ENCODE measurements around the gene CNTNAP4. TPM values are rescaled to one million over a fixed set of nuclear protein-coding genes. Genes with fewer than 3 reads are reported as not detected.

CNTNAP4 gene
- total and polyA plus RNA-seq, 2 of the 4 experiments (the other 2 are of a cell fraction) = not detected

DNA sequence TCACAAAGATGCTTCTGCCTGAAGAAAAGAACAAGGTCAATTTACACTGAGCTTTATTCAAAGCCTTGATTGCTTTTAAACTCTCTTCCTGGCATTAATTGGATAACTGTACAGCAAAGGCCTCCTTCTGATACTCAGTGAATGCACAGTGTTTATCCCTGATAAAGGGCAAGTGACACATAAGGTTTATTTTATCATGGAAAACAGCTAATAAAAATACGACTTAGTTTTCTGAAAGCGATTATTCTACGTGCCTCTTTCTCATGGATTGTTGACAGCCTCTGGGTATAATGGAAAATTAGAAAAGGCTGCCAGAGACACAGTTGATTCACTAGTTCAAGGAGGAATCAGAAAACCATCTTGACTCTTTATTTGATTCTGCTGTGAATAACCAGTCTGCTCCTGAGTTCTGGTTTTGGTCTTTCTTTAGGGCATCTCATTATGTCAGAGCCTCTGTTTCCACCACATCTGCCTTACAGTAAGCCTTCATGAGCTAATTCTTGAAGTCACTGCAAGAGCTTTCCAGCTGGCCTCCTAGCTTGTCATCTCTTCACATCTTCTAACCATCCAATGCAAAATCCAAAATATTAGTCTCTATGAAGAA is 212.9 kb downstream of the CNTNAP4 start:
- H3K14ac ChIP-seq (replicated peaks; ENCODE audit: low read depth, low read length) = no peak overlapping the region
- H3K4ac ChIP-seq (ENCODE audit: low read depth, low read length) = no peak overlapping the region
- ATAC-seq (ENCODE audit: low read depth) (no peak), DNase-seq (no peak)
- H3K4me1 ChIP-seq (ENCODE audit: control insufficient read depth, insufficient read depth, low read length) = no peaks in the 10 kb centered on the region
- no peak overlapping the region for H3K23ac ChIP-seq (ENCODE audit: low read depth, low read length)
- no peak overlapping the region for H3K27ac ChIP-seq (ENCODE audit: insufficient read depth, low read length)
- H3K36me3 ChIP-seq (ENCODE audit: control insufficient read depth, insufficient read depth, low read length) = no peaks in the 10 kb centered on the region
- no peak overlapping the region for H4K5ac ChIP-seq (ENCODE audit: low read depth, low read length)
- WGBS, 2 experiments (ENCODE audit: extremely low coverage in 2 of 2, insufficient read length in 1 of 2) = no CpG with 5 or more reads among the region's 3 CpGs
- BruUV-seq (replicated peaks) = no TSS peak
- ChIA-PET CTCF (interaction anchor here (0.6 kb wide), 1 partner anchor 14 kb away, joined by 3 read pairs; no protein-coding TSS in a partner anchor), POLR2A (ENCODE audit: unreplicated experiment) (no interaction called here)
- no peak overlapping the region for H3K4me3 ChIP-seq (ENCODE audit: insufficient read depth, low read depth, low read length)
- no peak overlapping the region for H3K18ac ChIP-seq (ENCODE audit: low read depth, low read length)
- no peaks in the 10 kb centered on the region for H3K9me3 ChIP-seq (ENCODE audit: control insufficient read depth, insufficient read depth, low read length)
- TF ChIP-seq NFE2L2 (IDR thresholded peaks at IDR 0.05; ENCODE audit: low read depth, low read length) (no peak), CEBPB (IDR thresholded peaks at IDR 0.05; ENCODE audit: low read depth, low read length) (no peak), RCOR1 (IDR thresholded peaks at IDR 0.05; ENCODE audit: insufficient replicate concordance, low read length) (no peak), SMC3 (IDR thresholded peaks at IDR 0.05; ENCODE audit: low read depth, low read length) (no peak), FOS (IDR thresholded peaks at IDR 0.05; ENCODE audit: low read depth, low read length) (no peak), MAFK (IDR thresholded peaks at IDR 0.05; ENCODE audit: low read depth, low read length) (no peak), MXI1 (IDR thresholded peaks at IDR 0.05; ENCODE audit: borderline replicate concordance, low read depth, low read length) (no peak), POLR2A (IDR thresholded peaks at IDR 0.05; ENCODE audit: low read depth, low read length) (no peak), MAZ (IDR thresholded peaks at IDR 0.05; ENCODE audit: borderline replicate concordance, low read depth, low read length) (no peak), RFX5 (IDR thresholded peaks at IDR 0.05; ENCODE audit: low read depth, low read length) (no peak), RAD21 (IDR thresholded peaks at IDR 0.05; ENCODE audit: low read length) (no peak), CHD1 (IDR thresholded peaks at IDR 0.05; ENCODE audit: low read depth, low read length) (no peak)
- TF ChIP-seq, protein P1, sequence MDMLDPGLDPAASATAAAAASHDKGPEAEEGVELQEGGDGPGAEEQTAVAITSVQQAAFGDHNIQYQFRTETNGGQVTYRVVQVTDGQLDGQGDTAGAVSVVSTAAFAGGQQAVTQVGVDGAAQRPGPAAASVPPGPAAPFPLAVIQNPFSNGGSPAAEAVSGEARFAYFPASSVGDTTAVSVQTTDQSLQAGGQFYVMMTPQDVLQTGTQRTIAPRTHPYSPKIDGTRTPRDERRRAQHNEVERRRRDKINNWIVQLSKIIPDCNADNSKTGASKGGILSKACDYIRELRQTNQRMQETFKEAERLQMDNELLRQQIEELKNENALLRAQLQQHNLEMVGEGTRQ (IDR thresholded peaks at IDR 0.05; ENCODE audit: low read depth, low read length) = no peak
- TF ChIP-seq, protein P2, sequence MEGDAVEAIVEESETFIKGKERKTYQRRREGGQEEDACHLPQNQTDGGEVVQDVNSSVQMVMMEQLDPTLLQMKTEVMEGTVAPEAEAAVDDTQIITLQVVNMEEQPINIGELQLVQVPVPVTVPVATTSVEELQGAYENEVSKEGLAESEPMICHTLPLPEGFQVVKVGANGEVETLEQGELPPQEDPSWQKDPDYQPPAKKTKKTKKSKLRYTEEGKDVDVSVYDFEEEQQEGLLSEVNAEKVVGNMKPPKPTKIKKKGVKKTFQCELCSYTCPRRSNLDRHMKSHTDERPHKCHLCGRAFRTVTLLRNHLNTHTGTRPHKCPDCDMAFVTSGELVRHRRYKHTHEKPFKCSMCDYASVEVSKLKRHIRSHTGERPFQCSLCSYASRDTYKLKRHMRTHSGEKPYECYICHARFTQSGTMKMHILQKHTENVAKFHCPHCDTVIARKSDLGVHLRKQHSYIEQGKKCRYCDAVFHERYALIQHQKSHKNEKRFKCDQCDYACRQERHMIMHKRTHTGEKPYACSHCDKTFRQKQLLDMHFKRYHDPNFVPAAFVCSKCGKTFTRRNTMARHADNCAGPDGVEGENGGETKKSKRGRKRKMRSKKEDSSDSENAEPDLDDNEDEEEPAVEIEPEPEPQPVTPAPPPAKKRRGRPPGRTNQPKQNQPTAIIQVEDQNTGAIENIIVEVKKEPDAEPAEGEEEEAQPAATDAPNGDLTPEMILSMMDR (conservative IDR thresholded peaks at IDR 0.05; ENCODE audit: low read depth, low read length) = no peak
- TF ChIP-seq, protein P3, sequence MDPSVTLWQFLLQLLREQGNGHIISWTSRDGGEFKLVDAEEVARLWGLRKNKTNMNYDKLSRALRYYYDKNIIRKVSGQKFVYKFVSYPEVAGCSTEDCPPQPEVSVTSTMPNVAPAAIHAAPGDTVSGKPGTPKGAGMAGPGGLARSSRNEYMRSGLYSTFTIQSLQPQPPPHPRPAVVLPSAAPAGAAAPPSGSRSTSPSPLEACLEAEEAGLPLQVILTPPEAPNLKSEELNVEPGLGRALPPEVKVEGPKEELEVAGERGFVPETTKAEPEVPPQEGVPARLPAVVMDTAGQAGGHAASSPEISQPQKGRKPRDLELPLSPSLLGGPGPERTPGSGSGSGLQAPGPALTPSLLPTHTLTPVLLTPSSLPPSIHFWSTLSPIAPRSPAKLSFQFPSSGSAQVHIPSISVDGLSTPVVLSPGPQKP (IDR thresholded peaks at IDR 0.05; ENCODE audit: borderline replicate concordance, low read depth, low read length) = no peak
- H3K9ac ChIP-seq (ENCODE audit: low read depth, low read length) = no peak overlapping the region
- H2BK120ac ChIP-seq (ENCODE audit: low read depth, low read length) = no peak overlapping the region
- H2BK5ac ChIP-seq (ENCODE audit: low read depth, low read length, poor library complexity, severe bottlenecking) = no peak overlapping the region
- no peak overlapping the region for H3K4me2 ChIP-seq (ENCODE audit: low read depth, low read length)
- no peak overlapping the region for H2AK9ac ChIP-seq (replicated peaks; ENCODE audit: low read depth, low read length, poor library complexity)
- no peaks in the 10 kb centered on the region for H3K27me3 ChIP-seq (ENCODE audit: control insufficient read depth, insufficient read depth, low read length)
- no peak overlapping the region for H2AFZ ChIP-seq (replicated peaks; ENCODE audit: low read length, poor library complexity)
- H3K56ac ChIP-seq (ENCODE audit: extremely low read depth, insufficient read depth, low read length) = no peak overlapping the region
- no peak overlapping the region for H2AK5ac ChIP-seq (ENCODE audit: low read depth, low read length)
- H3K79me1 ChIP-seq (ENCODE audit: low read depth in 1 of 2, low read length in 2 of 2) = no peaks in the 10 kb centered on the region
- no peak overlapping the region for H2BK20ac ChIP-seq (ENCODE audit: low read depth, low read length)
- H4K8ac ChIP-seq (ENCODE audit: low read depth in 2 of 2, low read length in 2 of 2) = no peak overlapping the region
- H4K91ac ChIP-seq (ENCODE audit: insufficient read depth, low read depth, low read length) = no peak overlapping the region
- no peaks in the 10 kb centered on the region for H3K9me1 ChIP-seq (ENCODE audit: insufficient read depth, low read length)
- H4K20me1 ChIP-seq (ENCODE audit: insufficient read depth, low read length) = no peaks in the 10 kb centered on the region
- dilution Hi-C loops (cut with HindIII; ENCODE audit: low sequenced_read_pairs, unreplicated experiment) = no loop called here
- in situ Hi-C loops (cut with MboI; ENCODE audit: low sequenced_read_pairs) = no loop called here
- intact Hi-C loops (cut with micrococcal nuclease) = no loop called here
- H2BK15ac ChIP-seq (ENCODE audit: low read depth, low read length) = no peak overlapping the region
